ENCODE results near the gene PPP1R15A. TPM values are rescaled to one million over a fixed set of nuclear protein-coding genes. Genes with fewer than 3 reads are reported as not detected.
"Not testable (repeated sequence)": the region's sequence is repeated elsewhere in the genome, so short reads cannot be mapped to it uniquely, and the experiment has no call there.

The PPP1R15A gene
- total RNA-seq, 1 donor: 63.9 TPM

DNA sequence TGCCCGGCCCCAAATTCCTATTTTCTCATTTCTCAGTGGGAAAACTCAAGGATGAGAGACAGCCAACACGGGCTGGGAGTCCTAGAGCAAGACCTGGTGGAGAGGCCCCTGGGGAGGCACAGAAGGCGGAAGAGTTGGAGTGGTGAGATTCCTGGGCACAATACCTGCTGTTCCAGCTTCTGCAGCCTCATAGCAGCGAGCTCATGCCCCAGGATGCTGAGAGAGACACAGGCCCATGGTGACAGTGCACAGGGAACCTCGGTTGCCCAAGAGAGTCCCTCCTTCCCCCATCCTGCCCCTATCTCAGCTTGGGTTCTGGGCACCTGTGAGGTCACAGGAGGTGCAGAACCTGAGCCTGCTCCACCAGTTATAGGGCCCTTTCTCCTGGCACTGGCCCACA is 25.0 kb downstream of the PPP1R15A start:
- DNase-seq (ENCODE audit: low read depth): no peak
- TF ChIP-seq, protein P1, sequence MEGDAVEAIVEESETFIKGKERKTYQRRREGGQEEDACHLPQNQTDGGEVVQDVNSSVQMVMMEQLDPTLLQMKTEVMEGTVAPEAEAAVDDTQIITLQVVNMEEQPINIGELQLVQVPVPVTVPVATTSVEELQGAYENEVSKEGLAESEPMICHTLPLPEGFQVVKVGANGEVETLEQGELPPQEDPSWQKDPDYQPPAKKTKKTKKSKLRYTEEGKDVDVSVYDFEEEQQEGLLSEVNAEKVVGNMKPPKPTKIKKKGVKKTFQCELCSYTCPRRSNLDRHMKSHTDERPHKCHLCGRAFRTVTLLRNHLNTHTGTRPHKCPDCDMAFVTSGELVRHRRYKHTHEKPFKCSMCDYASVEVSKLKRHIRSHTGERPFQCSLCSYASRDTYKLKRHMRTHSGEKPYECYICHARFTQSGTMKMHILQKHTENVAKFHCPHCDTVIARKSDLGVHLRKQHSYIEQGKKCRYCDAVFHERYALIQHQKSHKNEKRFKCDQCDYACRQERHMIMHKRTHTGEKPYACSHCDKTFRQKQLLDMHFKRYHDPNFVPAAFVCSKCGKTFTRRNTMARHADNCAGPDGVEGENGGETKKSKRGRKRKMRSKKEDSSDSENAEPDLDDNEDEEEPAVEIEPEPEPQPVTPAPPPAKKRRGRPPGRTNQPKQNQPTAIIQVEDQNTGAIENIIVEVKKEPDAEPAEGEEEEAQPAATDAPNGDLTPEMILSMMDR (IDR thresholded peaks at IDR 0.05; ENCODE audit: insufficient read depth, low read depth, low read length): no peak
- H3K4me3 ChIP-seq (ENCODE audit: low read depth, low read length): no peak overlapping the region

- DNase-seq (ENCODE audit: low read depth): not testable (repeated sequence)
These were observed 27.1 kb downstream of the PPP1R15A start for GRCh38 chr19:48899386-48899749.

GRCh38 chr19:48899781-48900476 is 27.7 kb downstream of the PPP1R15A start, which contains the start of gene NUCB1:
NUCB1 (plus strand) TSS chr19:48900312; CDS start chr19:48900797, 485 bp downstream.
- peak; percentile 99 for DNase-seq (ENCODE audit: low read depth)
- TF ChIP-seq, protein P1 (IDR thresholded peaks at IDR 0.05; ENCODE audit: insufficient read depth, low read depth, low read length): peak; percentile 32

More at GRCh38 chr19:48899386-48899749, 27.1 kb downstream of the PPP1R15A start:
- H3K4me3 ChIP-seq (ENCODE audit: low read depth, low read length): peak overlapping the region; percentile 89

GRCh38 chr19:48900477-48901406 is 28.5 kb downstream of the PPP1R15A start:
- peak; percentile 59 for DNase-seq (ENCODE audit: low read depth)
- TF ChIP-seq, protein P1 (IDR thresholded peaks at IDR 0.05; ENCODE audit: insufficient read depth, low read depth, low read length): no peak
- peak overlapping the region; percentile 89 for H3K4me3 ChIP-seq (ENCODE audit: low read depth, low read length)

More at GRCh38 chr19:48899781-48900476, 27.7 kb downstream of the PPP1R15A start, which contains the start of gene NUCB1:
- H3K4me3 ChIP-seq (ENCODE audit: low read depth, low read length): peak within 1 kb of the TSS; percentile 89

GRCh38 chr19:48902291-48902690 is 30.1 kb downstream of the PPP1R15A start:
- not testable (repeated sequence) for H3K4me3 ChIP-seq (ENCODE audit: low read depth, low read length); DNase-seq (ENCODE audit: low read depth)

- H3K4me3 ChIP-seq (ENCODE audit: low read depth, low read length); DNase-seq (ENCODE audit: low read depth): not testable (repeated sequence)
These were observed 31.6 kb downstream of the PPP1R15A start for GRCh38 chr19:48903788-48904187.

DNA sequence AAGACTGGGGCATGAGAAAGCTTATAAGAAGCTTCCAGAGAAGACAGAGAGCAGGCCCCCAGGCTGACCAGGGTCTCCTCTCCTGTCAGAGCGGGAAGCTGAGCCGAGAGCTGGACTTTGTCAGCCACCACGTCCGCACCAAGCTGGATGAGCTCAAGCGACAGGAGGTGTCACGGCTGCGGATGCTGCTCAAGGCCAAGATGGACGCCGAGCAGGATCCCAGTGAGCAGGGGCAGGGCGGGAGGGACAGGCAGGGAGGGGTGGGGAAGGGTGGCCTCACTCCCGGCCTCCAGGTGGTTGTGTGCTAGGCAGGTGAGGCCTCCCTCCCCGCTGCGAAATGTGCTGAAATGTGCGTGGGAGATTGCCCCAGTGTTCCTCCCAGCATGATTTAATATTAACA is 33.4 kb downstream of the PPP1R15A start:
- DNase-seq (ENCODE audit: low read depth): no peak
- no peak overlapping the region for H3K4me3 ChIP-seq (ENCODE audit: low read depth, low read length)
- TF ChIP-seq, protein P1 (IDR thresholded peaks at IDR 0.05; ENCODE audit: insufficient read depth, low read depth, low read length): no peak

DNA sequence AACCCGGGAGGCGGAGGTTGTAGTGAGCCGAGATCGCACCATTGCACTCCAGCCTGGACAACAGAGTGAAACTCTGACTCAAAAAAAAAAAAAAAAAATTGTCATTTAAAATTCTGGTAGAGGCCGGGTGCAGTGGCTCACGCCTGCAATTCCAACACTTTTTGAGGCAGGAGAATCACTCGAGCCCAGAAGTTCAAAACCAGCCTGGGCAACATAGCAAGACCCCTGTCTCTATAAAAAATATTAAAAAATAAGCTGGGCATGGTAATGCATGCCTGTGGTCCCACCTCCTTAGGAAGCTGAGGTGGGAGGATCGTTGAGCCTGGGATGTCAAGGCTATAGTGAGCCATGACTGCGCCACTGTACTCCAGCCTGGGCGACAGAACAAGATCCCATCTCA is 34.1 kb downstream of the PPP1R15A start:
- DNase-seq (ENCODE audit: low read depth): no peak
- H3K4me3 ChIP-seq (ENCODE audit: low read depth, low read length): no peak overlapping the region
- TF ChIP-seq, protein P1 (IDR thresholded peaks at IDR 0.05; ENCODE audit: insufficient read depth, low read depth, low read length): no peak
